Kidney (tissue), 14 donors: ENCODE data around the gene CEP89. TPM values are rescaled to one million over a fixed set of nuclear protein-coding genes. Genes with fewer than 3 reads are reported as not detected.
"Not testable (repeated sequence)": the region's sequence is repeated elsewhere in the genome, so short reads cannot be mapped to it uniquely, and the experiment has no call there.

Source experiments
- DNase-seq, 5 donors: peaks; one replicate each; pipeline ENCODE4 v3.0.0-alpha.2; 2013 to 2020
- FAIRE-seq: peaks from 2 replicates; lab custom pipeline; 2012; peaks lifted over from hg19 to GRCh38; lab: Jason Lieb, UNC
- H3K27ac ChIP-seq, 2 donors: one replicate each; pipeline ENCODE4 v1.7.0; 2013; ENCODE audit warnings: low read depth in 2 of 2, low read length in 2 of 2, inconsistent platforms in 1 of 2
- H3K27me3 ChIP-seq: one replicate; pipeline ENCODE4 v1.7.1; 2013; ENCODE audit warnings: low read length, inconsistent platforms; ENCODE audit not compliant: control insufficient read depth, insufficient read depth
- H3K36me3 ChIP-seq, 3 donors: one replicate each; pipeline versions ENCODE4 v1.7.0 to v1.7.1; 2013; ENCODE audit warnings: low read length in 3 of 3, control low read depth in 1 of 3, inconsistent platforms in 1 of 3; ENCODE audit not compliant: insufficient read depth in 3 of 3, control insufficient read depth in 2 of 3
- H3K4me1 ChIP-seq, 3 donors: one replicate each; pipeline versions ENCODE4 v1.7.0 to v1.7.1; 2013; ENCODE audit warnings: low read length in 3 of 3, inconsistent platforms in 1 of 3, low read depth in 1 of 3; ENCODE audit not compliant: control insufficient read depth in 2 of 3, insufficient read depth in 2 of 3
- H3K4me3 ChIP-seq, 3 donors: one replicate each; pipeline versions ENCODE4 v1.7.0 to v1.8.1; 2013; ENCODE audit warnings: low read length in 3 of 3, control low read depth in 1 of 3, inconsistent platforms in 1 of 3
- H3K9ac ChIP-seq, 3 donors: one replicate each; pipeline versions ENCODE4 v1.7.0 to v1.7.1; 2013; ENCODE audit warnings: low read length in 3 of 3, control low read depth in 1 of 3, inconsistent platforms in 1 of 3
- H3K9me3 ChIP-seq, 3 donors: one replicate each; pipeline versions ENCODE4 v1.7.0 to v1.7.1; 2013; ENCODE audit warnings: low read length in 3 of 3, control low read depth in 1 of 3, inconsistent platforms in 1 of 3; ENCODE audit not compliant: control insufficient read depth in 2 of 3, insufficient read depth in 1 of 3
- CTCF ChIP-seq: IDR thresholded peaks from 3 replicates; pipeline ENCODE4 v1.5.1; 2012; ENCODE audit warnings: mild to moderate bottlenecking, moderate library complexity, borderline replicate concordance; ENCODE audit not compliant: insufficient read depth; ENCODE audit errors: extremely low read depth
- intact Hi-C: fragments of 100-400 bp; cut with DNase I; formaldehyde crosslinking; loops from one replicate; pipeline ENCODE4 v1.11.1; 2022
- polyA plus RNA-seq: library from polyadenylated mRNA; stranded (reverse); fragments of 350-450 nt; fragmentation: Illumina TruSeq; extraction: RNeasy Lipid Tissue Mini Kit (QIAGEN cat#74804); gene quantifications from one replicate; pipeline ENCODE4 v1.2.3, GENCODE V29; 2014; ENCODE audit warnings: low read depth, low replicate concordance; ENCODE audit not compliant: insufficient read depth
- total RNA-seq: library from RNA; stranded (reverse); fragmentation: NEBNext Ultra II Directional; extraction: Animal tissue kit (Norgen Biotek cat#: 25700); gene quantifications from one replicate; pipeline ENCODE4 v1.2.1, GENCODE V29; 2021
- donor health status: control.
- donor health status: control.
- donor health status: control.
- donor health status: control.
- donor health status: control.
- donor health status: DM: yes; HTN: yes; CAD: no.
- donor health status: Normal renal cell carcinoma (clear cell type).

Gene CEP89
- total and polyA plus RNA-seq, 2 donors from 2014 or later = 12.4 to 24.0 TPM

- Histone ChIP-seq H3K4me1 (no peaks in the 10 kb centered on the region), H3K27ac (no peak overlapping the region), H3K4me3 (no peak overlapping the region), H3K27me3 (no peaks in the 10 kb centered on the region), H3K9me3 (no peaks in the 10 kb centered on the region), H3K9ac (no peak overlapping the region), H3K36me3 (no peaks in the 10 kb centered on the region)
- no peak for FAIRE-seq
- no peak for DNase-seq
- TF ChIP-seq CTCF = no peak
- intact Hi-C loops = no loop called here
These were observed 113.2 kb downstream of the CEP89 start for GRCh38 chr19:32858559-32858958.

DNA sequence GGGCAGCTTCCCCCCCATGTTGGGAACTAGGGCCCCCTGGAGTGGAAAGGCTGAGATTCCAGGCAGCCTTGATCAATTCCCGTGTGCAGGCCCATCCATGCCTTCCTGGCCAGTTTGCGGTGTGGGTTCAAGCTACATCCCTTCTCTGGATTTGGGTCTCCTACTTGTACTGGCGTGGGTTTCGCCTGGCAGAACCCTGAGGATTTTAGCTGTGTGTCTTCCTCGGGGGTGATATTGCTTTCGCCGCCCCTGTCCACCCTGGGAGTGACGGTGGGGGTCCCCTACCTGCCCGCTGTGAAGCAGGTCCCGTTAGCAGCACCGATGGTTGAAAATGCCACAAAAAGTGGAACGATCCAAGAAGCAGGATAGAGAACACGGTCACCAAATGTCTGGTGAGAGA lies 113.6 kb downstream of the CEP89 start:
- Histone ChIP-seq H3K4me3 (no peak overlapping the region), H3K4me1 (no peaks in the 10 kb centered on the region), H3K27me3 (no peaks in the 10 kb centered on the region), H3K36me3 (no peaks in the 10 kb centered on the region), H3K27ac (no peak overlapping the region), H3K9ac (no peak overlapping the region), H3K9me3 (no peaks in the 10 kb centered on the region)
- no peak for TF ChIP-seq CTCF
- FAIRE-seq = no peak
- DNase-seq = no peak
- intact Hi-C loops = no loop called here

GRCh38 chr19:32857584-32857983 lies 114.2 kb downstream of the CEP89 start:
- H3K4me1 ChIP-seq = no peaks in the 10 kb centered on the region
- no peaks in the 10 kb centered on the region for H3K36me3 ChIP-seq
- H3K27me3 ChIP-seq = no peaks in the 10 kb centered on the region
- TF ChIP-seq CTCF = no peak
- H3K27ac ChIP-seq = no peak overlapping the region
- no peak overlapping the region for H3K9ac ChIP-seq
- DNase-seq (no peak), FAIRE-seq (no peak)
- intact Hi-C loops = no loop called here
- no peaks in the 10 kb centered on the region for H3K9me3 ChIP-seq
- no peak overlapping the region for H3K4me3 ChIP-seq

DNA sequence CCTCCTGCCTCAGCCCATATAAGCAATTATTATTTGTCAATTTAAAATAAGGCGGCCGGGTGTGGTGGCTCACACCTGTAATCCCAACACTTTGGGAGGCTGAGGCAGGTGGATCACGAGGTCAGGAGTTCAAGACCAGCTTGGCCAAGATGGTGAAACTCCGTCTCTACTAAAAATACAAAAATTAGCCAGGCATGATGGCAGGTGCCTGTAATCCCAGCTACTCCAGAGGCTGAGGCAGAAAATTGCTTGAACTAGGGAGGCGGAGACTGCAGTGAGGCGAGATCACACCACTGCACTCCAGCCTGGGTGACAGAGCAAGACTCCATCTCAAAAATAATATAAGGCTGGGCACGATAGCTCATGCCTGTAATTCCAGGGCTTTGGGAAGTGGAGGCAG lies 114.9 kb downstream of the CEP89 start:
- DNase-seq, FAIRE-seq, H3K4me1 ChIP-seq, H3K36me3 ChIP-seq, H3K4me3 ChIP-seq, H3K27me3 ChIP-seq, H3K9me3 ChIP-seq, H3K9ac ChIP-seq, H3K27ac ChIP-seq, intact Hi-C loops: not testable (repeated sequence)
